Hindlimb muscle (tissue), 1 donor: ENCODE measurements around the gene ETV5. TPM values are rescaled to one million over a fixed set of nuclear protein-coding genes. Genes with fewer than 3 reads are reported as not detected.
A peak's percentile ranks its signal among the peaks of the same experiment; 100 is the strongest.

Experiments
- DNase-seq: peaks from one replicate; pipeline ENCODE4 v3.0.0-alpha.2; 2013
- polyA plus RNA-seq: library from polyadenylated mRNA; unstranded; fragments of 120-200 nt; gene quantifications from one replicate; pipeline ENCODE4 v1.2.1, GENCODE V29; 2013; ENCODE audit not compliant: insufficient read length

Gene ETV5
- polyA plus RNA-seq, 1 donor, result 23.1 TPM

GRCh38 chr3:186121968-186122367 is 13.1 kb upstream of the ETV5 start:
- no peak for DNase-seq

GRCh38 chr3:186121278-186121677 is 12.4 kb upstream of the ETV5 start:
- DNase-seq, result no peak

GRCh38 chr3:186119499-186119898 is 10.6 kb upstream of the ETV5 start:
- DNase-seq, result no peak

- no peak for DNase-seq
Measured at GRCh38 chr3:186118692-186119091, 9.8 kb upstream of the ETV5 start.

- DNase-seq, result no peak
Measured at GRCh38 chr3:186117521-186118134, 8.7 kb upstream of the ETV5 start.

- no peak for DNase-seq
Measured at GRCh38 chr3:186115239-186115996, 6.5 kb upstream of the ETV5 start.

- DNase-seq, result no peak
Measured at GRCh38 chr3:186110975-186111974, 2.4 kb upstream of the ETV5 start.

GRCh38 chr3:186109897-186110803 is 1.3 kb upstream of the ETV5 start:
- no peak for DNase-seq

- peak; percentile 52 for DNase-seq
Measured at GRCh38 chr3:186108106-186108940, 566 bp downstream of the ETV5 start.

GRCh38 chr3:186107215-186108105 is 1.4 kb downstream of the ETV5 start:
- peak; percentile 74 for DNase-seq

GRCh38 chr3:186105543-186105942 is 3.3 kb downstream of the ETV5 start:
- no peak for DNase-seq

GRCh38 chr3:186102687-186103086 is 6.2 kb downstream of the ETV5 start:
- no peak for DNase-seq

GRCh38 chr3:186100398-186100797 is 8.5 kb downstream of the ETV5 start:
- no peak for DNase-seq

GRCh38 chr3:186099178-186099577 is 9.7 kb downstream of the ETV5 start:
- DNase-seq, result no peak

GRCh38 chr3:186098740-186099139 is 10.1 kb downstream of the ETV5 start:
- no peak for DNase-seq

GRCh38 chr3:186097663-186098451 is 11.0 kb downstream of the ETV5 start:
- DNase-seq, result peak; percentile 78

- no peak for DNase-seq
Measured at GRCh38 chr3:186097317-186097662, 11.6 kb downstream of the ETV5 start.

GRCh38 chr3:186096290-186096689 is 12.6 kb downstream of the ETV5 start:
- DNase-seq, result no peak

GRCh38 chr3:186095561-186096081 is 13.3 kb downstream of the ETV5 start:
- no peak for DNase-seq
